Stimulated activated CD8-positive, alpha-beta memory T cell treated with anti-CD3 and anti-CD28 coated beads, Interleukin-12 subunit alpha, Interleukin-12 subunit beta, amount 100 ng/mL, for 1 hour (primary cell): Measurements from ENCODE around the gene TNNI3K.

Experiments used
- DNase-seq: peaks from one replicate; pipeline ENCODE4 v3.0.0-alpha.2; 2020; ENCODE audit warnings: low read depth

TNNI3K gene

DNA sequence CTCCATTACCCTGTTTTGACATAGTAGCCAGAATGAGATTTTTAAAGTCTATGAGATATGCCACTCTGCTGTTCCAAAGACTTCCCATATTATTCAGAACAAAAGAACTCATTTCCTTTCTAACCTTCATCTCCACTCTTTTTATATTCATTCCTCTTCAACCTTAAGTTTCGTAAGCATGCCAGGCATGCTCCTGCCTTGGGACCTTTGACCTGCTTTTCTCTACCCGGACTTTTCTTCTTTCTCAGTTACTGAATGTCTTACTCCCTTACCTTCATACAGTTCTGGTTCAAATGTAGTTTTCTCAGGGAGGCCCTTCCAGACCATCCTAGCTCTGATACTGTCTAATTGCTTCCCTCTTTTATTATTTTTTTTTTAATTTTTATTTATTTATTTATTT lies 81.1 kb downstream of the TNNI3K start:
- DNase-seq, result no peak

DNA sequence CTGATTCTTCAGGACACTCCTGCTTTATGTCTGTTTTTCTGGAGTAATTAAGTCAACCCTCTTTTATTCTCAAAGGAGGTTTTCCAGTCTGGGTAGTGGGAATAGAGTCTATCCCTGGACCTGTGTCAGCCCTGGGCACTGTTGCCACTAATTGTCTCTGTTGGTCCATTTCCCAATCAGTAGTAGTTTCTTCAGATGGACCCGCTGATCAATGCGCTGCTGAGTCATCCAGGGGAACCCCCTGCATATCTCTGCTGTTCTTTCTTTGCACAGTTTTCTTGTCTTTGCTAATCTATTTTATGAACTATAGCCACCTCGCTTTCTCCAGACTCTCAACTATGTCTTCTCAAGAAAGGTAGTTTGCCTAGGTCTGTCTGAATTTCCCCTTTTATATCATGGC lies 82.5 kb downstream of the TNNI3K start:
- DNase-seq, result no peak

DNA sequence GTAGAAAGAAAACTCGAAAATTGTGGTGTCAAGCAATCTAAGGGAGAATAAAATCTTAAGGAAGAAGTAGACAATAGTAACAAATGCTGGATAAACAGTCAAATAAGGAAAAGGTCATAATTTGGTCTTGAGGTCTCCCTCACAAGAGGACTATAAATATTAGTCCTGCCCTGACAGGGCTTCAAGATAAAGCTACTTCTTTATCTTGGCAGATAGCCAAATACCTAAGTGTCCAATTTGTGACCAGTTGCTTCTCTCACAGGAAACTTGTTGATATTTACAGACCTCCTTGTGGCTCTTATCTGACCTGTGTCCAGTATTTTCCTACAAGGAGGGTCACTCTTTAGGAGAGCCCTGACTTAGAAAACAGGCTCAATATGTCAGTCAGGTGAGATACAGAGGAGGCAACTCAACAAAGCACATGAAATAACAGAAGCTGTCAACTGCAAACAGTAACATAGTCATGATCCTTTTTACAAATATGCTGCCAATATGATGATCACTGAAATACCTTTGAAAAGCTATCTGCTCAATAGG lies 88.8 kb downstream of the TNNI3K start:
- no peak for DNase-seq

DNA sequence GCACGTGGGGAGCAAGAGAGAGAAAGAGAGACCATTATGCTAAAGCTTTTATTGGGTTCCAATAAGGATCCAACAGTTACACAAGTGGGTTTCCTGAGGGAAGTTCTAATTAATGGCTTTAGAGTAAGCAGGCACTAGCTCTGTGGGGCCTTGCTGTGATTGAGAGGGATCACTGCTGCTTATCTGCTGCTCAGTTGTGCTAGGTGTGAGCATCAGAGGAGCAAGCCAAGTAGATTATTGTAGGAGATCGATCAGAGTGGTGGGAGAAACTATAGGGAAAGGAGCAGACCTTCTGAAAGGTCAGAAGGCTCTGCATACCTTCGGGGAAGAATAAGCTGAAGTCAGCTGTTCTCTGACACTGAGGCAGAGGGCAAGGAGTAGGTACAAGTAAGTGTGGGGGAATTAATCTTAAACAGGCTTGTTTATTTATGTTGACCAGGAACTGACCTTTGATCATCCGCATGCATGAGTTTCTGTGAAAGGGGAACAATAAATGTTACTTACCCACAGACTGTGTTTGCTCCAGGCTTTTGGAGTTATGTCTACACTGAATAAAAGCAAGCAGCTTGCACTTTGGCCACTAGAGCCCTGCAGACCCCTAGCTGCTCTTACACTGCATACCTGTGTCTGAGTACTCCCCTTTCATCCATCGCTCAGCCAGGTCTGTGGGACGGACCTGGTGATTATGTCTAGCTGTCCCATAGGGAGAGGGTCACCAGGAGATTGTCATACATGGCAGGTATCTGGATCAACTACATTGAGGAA lies 89.7 kb downstream of the TNNI3K start:
- DNase-seq, result no peak

DNA sequence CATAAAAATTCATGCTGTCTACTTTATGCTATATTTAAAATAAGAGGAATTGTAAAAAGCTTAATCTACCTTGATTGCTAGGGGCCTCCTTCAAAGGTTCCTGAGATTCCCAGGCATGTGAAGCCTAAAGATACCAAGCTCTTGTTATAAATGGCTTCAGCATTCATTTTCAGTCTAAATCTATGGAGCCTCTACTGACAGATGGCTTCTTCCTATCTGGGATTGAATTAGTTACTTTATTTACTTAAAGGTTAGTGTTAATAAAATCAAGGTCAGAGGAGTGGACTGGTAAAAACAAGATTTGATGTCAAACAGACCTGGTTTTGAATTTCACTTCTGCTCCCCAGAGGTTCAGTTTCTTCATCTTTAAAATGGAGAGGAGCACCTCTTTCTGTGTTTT lies 93.7 kb downstream of the TNNI3K start:
- DNase-seq, result no peak

DNA sequence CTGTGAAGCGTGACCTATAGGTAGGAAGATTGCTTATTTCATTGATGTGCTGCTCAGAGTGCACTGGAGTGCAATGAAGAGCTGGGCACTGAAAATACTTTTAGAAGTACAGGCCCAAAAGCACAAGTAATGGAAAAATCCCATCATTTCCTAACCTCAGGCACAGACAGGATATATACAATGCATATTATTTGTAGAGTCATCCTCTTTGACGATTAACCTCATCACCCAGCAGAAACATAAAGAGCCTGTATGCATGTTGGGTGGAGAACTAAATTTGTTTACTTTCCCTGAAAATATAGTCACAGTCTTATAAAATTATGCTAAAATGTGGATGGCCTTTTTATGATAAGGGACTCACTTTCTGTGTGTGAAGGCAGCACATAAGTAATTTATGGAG lies 98.1 kb downstream of the TNNI3K start:
- no peak for DNase-seq

DNA sequence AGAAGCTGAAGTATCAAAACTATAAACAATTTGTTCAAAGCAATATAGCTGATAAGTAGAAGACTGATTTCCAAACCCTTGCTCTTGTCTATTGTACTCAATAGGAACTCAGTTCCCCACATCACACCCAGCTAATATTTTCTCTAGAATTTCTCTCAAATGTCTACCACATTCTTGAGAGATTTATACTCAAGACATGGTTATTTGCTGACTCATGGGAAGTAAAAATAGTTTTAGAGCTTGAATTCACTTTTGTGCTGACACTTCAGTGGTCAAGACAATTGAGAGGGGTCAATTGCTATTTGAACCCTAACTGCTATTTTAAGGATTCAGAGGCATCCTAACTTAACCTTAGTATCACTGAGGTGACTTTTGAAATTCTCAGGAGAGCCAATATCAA lies 99.0 kb downstream of the TNNI3K start:
- DNase-seq, result no peak

DNA sequence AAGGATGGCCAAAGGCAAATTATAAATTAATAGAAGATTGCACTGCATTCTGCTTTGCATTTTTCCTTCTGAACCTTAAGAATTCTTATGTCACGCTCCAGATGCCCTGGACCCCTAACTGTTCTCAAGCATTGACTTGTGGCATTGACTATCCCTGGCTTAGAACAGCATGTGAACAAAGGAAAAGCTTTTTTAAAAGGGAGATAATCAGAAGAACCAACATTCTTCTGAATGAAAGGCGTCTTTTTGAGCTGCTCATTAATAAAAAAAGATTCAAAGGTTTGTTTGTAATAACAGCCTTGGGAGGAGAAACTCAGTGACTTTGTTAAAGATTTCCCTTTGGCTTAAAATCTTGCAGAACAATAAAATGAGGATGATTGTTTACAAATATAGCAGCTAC lies 105.5 kb downstream of the TNNI3K start:
- no peak for DNase-seq

DNA sequence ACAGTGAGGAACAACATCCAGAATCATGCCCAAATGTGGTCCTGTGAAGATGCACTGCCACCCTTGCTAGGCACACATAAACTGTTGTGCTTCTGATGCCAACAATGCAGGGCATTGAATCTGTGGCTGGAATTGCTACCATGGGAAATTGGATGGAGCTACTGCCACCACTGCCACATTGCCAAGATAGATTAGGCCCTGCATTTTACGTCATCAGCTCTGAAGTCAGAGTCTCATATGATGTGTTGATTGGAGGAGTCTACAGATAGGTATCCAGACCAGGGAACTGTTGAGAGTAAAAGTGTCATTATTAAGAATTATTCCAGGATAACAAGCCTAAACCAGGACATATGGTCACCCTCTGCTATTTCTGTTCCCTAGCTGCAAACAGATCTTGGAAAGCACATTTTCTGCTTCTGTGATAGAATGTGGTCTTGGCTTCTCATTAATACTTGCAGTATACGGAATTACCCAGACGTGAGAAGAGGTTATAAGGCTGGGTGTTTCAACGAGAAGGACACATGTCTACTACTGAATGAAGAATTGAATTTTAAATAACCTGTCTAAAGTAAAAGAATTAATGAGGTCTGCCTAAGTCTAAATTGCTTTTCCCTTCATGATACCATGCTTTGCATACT lies 106.6 kb downstream of the TNNI3K start:
- DNase-seq, result no peak

DNA sequence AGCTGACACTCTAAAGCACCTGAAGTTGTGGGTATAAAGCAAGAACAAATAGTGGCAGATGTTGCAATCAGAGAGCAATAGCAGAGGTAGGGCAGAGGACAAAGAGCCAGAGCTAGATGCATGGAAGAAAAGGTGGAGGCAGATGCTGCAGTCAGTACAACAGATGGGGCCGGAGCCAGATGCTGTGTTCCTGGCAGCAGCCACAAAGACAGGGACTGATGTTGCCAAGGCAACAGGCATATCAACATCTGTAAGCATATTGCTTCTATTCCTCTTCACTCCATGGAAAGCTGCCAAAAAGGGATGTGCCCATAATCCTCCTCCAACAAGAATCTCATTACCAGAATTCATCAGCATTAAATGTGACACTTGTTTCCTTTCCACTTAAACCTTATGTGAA lies 108.0 kb downstream of the TNNI3K start:
- no peak for DNase-seq

DNA sequence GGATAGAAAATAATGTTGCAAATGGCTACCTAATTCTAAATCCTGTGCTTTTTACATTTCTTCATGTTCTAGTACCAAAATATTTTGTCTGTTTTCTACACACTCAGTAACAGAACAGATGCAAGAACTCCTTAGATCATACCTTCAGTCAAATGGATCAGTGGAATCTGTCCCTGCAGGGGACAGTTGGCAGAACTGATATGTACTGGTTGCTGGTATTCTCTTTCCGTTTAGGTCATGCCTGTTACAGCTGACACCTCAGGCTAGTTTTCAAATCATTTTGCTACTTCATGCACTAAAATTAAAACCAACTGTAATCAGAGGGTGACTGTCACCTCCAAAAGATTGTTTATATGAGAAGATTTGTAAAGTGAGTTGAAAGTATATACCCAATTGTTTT lies 109.2 kb downstream of the TNNI3K start:
- no peak for DNase-seq

DNA sequence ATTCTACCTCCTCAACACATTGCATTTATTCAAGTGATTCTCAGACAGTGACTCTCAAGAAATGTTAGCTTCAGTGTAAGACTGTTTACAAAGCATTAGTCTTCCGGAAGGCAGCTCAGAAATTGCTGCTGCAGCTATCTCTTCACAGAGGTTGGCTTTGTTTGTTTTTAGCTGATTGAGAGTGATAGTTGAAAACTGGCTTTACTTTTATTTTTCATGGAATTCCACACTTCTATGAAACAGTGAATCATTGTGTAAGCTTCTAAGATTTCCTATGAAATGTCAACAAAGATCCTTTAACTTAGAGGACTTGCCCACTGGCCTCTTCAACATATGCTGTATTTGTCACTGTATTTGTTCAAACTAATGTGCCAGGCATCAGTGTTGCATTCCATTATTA lies 121.3 kb downstream of the TNNI3K start:
- DNase-seq, result no peak

DNA sequence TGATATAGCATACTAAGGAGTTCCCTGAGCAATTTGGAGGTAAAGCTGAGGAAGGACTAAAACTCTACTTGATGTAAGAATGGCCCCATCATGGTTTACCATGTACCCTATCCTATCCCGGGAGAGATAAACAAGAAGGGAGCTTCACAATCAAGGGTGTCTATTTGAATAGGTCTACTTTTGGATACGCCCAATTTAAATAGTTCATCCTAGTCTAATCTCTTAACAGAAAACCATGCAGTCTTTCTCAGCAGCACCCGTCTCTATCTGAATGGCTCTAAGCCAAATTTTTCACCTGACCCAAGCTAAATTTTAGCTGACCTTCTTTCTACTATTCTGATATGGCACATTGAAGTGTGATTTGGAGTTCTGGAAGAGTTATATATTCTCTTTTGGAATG lies 122.0 kb downstream of the TNNI3K start:
- no peak for DNase-seq

DNA sequence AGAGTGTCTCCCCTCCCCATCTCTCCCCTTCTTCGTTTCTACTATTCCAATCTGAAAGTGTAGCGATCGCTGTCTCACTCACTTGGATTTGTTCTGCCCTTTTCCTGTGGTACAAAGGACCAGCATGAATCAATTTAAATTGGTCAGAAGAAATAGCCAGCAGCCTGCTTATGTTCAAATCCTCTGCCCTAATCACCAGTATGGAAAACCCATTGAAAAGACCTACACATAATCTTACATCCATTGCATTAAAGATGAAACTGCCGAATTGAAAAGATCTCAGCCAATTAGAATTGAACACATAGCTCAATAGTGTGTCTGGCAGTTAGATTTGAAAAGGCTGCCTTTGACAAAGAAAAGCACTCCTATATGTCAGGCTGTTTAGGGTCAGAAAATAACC lies 122.6 kb downstream of the TNNI3K start:
- no peak for DNase-seq

DNA sequence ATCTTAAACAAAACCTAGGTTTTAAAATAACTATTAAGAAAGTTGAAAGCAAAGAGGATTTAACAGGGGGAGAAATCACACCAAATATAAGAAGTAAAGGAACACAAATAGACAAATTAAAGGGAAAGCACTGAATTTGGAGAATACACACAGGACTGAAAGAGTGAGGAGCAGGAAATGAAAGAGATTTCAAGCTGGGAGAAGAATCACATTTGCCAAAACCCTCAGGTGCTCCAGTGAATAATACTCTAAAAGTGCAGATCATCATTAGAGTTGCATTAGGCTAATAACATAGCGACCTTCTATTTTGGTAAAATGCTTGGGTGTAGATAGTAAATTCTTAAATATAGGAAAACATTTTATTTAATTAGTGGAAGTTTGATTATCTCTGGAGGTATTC lies 127.5 kb downstream of the TNNI3K start:
- DNase-seq, result no peak

DNA sequence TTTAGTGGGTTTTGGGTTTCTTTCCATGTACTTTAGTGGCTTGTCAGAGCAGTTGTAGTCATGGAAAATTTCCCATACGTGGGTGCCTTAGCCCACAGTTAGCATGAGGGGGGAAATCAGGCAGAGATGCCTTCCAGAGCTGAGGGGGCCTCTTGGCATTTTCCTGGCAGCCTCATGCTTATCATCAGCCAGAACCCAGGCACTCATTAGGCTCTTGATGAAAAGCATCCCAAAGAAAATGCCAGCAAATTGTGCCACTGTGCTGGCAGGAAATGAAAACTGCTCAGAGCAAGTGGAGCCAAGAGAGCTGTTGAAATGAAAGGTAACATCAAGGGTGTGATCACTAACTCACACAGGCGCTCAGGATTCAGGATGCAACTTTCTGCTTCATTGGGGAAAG lies 128.0 kb downstream of the TNNI3K start:
- DNase-seq, result no peak

DNA sequence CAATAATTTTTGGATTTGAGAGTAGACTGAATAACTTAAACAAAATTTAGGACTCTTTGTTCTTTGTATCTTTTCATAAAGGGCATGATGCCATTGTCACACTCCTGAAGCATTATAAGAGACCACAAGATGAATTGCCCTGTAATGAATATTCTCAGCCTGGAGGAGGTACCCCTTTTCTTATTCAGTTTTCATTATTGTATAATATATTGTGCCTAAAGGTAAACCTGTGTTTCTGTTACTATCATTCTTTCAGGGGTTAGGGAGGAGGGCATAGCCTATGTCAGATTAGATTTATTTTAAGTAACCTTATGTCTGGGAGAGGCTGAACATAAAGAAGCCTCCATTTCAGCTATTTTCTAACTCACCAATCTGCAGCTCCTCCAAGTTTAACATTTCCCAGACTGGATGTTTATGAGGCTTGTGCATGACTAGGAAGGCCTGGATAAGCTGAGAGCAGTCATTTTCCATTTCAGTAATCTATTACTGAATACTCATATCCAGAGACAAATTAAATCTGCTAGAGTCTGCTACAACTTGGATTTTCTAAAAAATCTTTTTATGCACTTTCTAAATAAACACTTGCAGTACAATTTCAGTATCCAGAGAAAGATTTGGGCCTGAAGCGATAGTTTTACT lies 132.1 kb downstream of the TNNI3K start:
- DNase-seq, result no peak

DNA sequence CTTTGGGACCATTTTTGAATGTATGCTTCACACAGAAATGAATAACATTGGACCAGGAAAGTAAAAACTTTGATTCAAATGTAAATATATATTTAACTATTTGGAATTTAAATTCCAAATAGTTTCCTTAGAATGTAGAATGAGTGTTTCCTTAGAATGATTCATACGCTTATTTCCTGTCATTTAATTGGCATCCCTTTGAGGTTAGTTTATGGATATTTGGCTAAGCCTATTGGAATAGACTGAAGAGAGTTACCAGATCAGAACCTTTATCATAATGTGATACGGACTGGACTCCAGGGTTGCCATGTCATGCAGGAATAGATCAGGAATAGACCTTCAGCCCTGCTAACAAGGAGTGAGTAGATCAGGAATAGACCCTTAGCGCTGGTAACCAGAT lies 133.1 kb downstream of the TNNI3K start:
- no peak for DNase-seq

DNA sequence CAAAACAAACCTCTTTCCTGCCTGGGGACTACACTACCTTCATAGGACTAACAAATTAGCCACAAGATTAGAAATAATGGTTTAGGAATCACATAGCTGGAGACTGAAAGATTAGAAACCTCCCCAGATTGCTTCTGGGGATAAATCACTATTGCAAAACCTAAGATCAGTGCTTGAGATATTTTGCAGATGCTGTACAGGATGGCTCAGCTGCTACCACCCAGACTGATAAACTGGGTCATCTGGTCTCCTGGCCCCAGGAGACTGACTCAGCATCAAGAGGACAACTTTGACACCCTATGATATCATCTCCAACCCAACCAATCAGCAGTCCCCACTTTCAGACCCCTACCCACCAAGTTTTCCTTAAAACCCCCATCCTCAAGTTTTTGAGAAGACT lies 140.2 kb downstream of the TNNI3K start:
- no peak for DNase-seq

DNA sequence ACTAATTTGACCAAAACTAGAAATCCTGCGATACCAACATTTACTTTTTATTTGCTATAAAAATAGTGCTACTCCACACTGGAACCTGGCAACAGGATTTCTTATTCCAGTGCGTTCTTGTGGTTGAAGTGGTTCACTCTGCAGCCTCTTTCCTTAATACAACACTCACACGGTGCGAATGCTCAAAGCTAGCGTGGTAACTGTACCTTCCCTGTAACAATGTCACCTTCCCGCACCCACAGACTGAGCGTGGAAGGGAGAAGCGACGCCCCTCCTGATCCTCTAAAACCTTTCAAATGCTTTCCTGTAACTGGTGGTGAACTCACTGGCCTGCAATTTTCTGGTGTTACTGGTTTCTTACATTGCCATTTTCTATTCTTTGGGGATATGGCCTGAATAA lies 145.1 kb downstream of the TNNI3K start:
- no peak for DNase-seq

DNA sequence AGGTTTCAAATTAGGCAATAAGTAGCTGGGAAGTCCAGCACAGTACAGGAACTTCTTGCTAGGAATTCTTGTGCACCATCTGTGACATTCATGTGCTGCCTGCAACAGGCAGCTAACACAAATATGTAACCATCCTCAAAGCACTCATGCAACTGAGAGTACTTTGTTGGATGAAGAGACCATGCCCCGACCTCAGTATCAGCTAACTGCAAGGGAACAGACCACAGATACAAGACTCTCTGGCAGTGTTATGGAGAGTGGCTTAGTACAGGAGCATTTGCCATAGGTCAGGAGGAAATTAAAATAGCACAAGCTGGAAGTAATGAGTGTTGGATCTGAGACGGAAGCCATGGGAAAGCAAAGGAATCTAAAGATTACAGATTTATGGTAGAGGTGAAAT lies 153.7 kb downstream of the TNNI3K start:
- DNase-seq, result no peak

DNA sequence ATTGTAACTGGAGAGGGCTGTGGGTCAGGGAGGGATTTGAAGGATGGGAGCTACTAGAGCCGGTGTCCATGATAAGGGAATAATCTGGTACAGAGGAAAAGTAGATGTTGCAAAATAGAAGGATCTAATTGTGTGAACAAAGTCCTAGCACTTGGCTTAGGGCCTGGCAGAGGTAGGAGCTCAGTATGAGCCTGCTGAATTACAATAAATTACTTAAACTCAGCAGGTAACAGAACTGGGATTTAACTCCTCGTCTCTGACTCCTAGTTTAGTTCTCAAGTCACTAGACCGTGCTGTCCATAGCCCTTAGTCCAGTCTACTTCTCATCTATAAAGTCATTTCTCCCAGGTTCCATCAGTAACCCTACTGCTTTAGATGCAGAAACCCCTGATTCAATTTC lies 157.0 kb downstream of the TNNI3K start:
- no peak for DNase-seq

DNA sequence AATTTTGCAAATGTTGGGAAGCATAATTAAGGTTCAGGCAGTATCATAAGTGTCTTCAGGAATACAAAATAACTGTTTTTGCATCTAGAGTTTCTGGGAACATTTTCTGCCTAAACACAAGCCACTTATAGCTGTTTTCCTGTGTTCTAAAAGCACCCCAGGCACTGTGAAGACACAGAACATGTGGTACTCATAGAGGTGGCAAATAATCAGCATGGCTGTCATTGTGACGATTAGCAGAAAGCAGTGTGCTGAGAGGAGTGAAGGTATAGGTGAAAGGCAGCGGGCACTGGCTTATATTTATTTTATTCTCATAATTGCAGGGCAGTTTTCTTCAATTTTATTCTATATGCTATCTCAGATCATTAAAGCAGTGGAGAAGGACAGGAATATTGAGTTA lies 157.7 kb downstream of the TNNI3K start:
- no peak for DNase-seq
